Smooth muscle cell of the umbilical artery (primary cell): ENCODE measurements around the gene FAM186B. TPM values are rescaled to one million over a fixed set of nuclear protein-coding genes. Genes with fewer than 3 reads are reported as not detected.

Experiments used
- total RNA-seq: library from RNA; depleted of rRNA; stranded (reverse); fragments of >200 nt; gene quantifications from 2 replicates; pipeline ENCODE4 v1.2.3, GENCODE V29; 2014

FAM186B gene
- under 0.01 and 0.09 TPM in 2 replicates for total RNA-seq

GRCh38 chr12:49605539-49605938 lies at the start of gene FAM186B:
FAM186B (minus strand) TSS chr12:49605639; CDS start chr12:49605477, 162 bp downstream.

GRCh38 chr12:49623142-49623904 lies 17.9 kb upstream of the FAM186B start, which contains the start of gene PRPF40B:
PRPF40B (plus strand) TSS chr12:49623561; CDS start chr12:49623591, 30 bp downstream.

DNA sequence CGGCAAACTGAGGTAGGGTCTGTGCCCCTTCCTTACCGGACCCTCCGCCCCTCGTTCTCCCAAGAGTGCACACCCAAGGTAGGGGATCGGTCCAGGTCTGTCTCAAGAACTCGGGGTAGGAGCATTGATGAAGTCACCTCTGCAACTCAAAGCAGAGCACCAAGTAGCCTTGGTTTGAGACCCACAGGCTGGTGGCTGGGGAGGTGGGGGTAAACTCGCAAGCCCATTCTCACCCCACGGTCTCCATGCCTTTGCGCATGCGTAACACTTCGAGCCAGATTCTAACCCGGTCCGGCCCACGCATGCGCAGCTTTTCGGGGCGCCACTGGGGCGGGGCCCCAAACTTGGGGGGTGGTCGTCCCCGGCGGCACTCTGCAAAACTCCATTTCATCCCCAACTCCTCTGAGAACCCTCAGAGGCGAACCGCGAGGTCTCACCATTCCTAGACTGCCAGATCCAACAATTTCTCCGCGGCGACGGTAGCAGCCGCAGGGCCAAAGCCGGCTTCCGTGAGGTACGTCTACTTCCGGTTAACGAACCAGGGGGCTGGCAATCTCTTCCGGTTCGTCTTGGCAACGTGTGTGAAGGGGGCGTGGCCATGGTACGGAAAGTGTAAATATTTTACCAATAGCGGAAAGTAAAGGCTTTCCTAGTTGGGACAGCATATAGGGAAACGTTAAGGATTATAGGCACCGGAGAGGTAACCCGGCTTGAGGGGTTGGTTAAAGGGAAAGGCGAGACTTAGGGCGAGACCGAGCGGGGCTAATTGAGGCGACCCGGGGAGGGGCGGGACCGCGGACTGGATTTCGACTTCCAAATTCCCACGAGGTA lies 37.6 kb downstream of the FAM186B start, which contains the start of gene MCRS1:
Gene MCRS1 (minus strand): TSS at position 532 of the 831 bp plus-strand sequence. CDS start 1,411 bp downstream, outside the sequence.

GRCh38 chr12:49538510-49539403 lies 66.7 kb downstream of the FAM186B start, which contains the start of gene KCNH3:
KCNH3 (plus strand) TSS chr12:49539030; CDS start chr12:49539417, 387 bp downstream.

Other genes starting within 250 kb of the FAM186B start
- 30.0 and 65.8 TPM in 2 replicates for gene SPATS2, start 238.2 kb downstream of the FAM186B start, total RNA-seq
- under 0.01 and 0.14 TPM in 2 replicates for gene KCNH3, start 66.6 kb downstream of the FAM186B start, total RNA-seq
- gene MCRS1, start 37.5 kb downstream of the FAM186B start, total RNA-seq: 40.1 and 42.7 TPM in 2 replicates
- gene PRPF40B, start 17.9 kb upstream of the FAM186B start, total RNA-seq: 11.6 and 12.5 TPM in 2 replicates
- gene FMNL3, start 101.8 kb upstream of the FAM186B start, total RNA-seq: 23.8 and 50.0 TPM in 2 replicates
- gene TMBIM6, start 135.9 kb upstream of the FAM186B start, total RNA-seq: 354 and 370 TPM in 2 replicates
- 25.5 and 27.0 TPM in 2 replicates for gene NCKAP5L, start 222.8 kb upstream of the FAM186B start, total RNA-seq
- 3.2 and 3.9 TPM in 2 replicates for gene BCDIN3D, start 237.5 kb upstream of the FAM186B start, total RNA-seq